Measurements from ENCODE around the gene NRXN3.

GRCh38 chr14:78829274-78829673, 659.1 kb downstream of the NRXN3 start:
- TF ChIP-seq GATA2 (IDR thresholded peaks at IDR 0.05; ENCODE audit: low read depth, low read length) (no peak), GATA3 (IDR thresholded peaks at IDR 0.05; ENCODE audit: low read depth, low read length) (no peak)

Data from SH-SY5Y (cell line).